NCI-H345 treated with DMSO at 0.1 percent for 48 hours (cell line): ENCODE data around the gene PITX2.

Experiments used
- DNase-seq: peaks from one replicate; lab custom pipeline; 2025; ENCODE audit not compliant: unreplicated experiment; lab: John Stamatoyannopoulos, UW

Gene PITX2

GRCh38 chr4:110624904-110625494 is 2.1 kb upstream of the PITX2 start:
- DNase-seq = no peak

GRCh38 chr4:110624398-110624780 is 1.5 kb upstream of the PITX2 start:
- DNase-seq = no peak

DNA sequence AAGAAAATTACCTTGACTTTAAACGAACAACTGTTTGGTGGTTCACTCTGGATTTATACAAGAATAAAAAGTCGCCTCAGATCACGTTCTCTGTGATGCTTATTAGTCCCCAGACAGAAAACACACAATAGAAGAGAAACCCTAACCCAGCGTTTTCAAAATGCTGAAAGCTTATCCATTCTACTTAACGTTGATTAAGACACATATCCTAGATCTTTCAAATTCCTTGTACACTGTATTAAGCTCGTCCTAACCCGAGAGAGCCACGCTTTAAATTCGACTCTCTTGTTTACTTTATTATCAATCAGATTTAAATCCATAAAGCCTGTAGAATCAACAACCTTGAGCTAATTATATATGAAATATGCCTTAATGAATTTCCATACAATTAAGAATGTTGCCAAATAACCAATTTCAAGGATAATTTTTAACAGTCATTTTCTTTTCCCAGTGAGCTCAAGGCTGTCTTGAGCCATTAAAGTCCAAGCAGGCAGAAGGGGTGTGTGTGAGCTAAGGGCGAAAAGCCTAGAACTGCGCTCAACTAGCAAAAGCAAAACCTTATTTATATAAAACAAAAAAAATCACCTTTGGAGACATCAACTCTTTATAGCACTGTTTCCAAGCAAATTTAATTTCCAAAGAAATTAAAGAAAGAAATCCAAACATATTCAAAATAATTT is 981 bp upstream of the PITX2 start:
- DNase-seq = no peak

GRCh38 chr4:110621839-110622751 is 782 bp downstream of the PITX2 start:
- peak; percentile 20 for DNase-seq

GRCh38 chr4:110621328-110621812 is 1.5 kb downstream of the PITX2 start:
- DNase-seq = no peak

- DNase-seq = no peak
Observed at GRCh38 chr4:110620691-110621327, 2.1 kb downstream of the PITX2 start.

GRCh38 chr4:110620322-110620690 is 2.6 kb downstream of the PITX2 start:
- no peak for DNase-seq

GRCh38 chr4:110619463-110620247 is 3.2 kb downstream of the PITX2 start:
- DNase-seq = no peak

GRCh38 chr4:110618581-110619462 is 4.1 kb downstream of the PITX2 start:
- no peak for DNase-seq

GRCh38 chr4:110617646-110618580 is 5.0 kb downstream of the PITX2 start:
- DNase-seq = no peak

DNA sequence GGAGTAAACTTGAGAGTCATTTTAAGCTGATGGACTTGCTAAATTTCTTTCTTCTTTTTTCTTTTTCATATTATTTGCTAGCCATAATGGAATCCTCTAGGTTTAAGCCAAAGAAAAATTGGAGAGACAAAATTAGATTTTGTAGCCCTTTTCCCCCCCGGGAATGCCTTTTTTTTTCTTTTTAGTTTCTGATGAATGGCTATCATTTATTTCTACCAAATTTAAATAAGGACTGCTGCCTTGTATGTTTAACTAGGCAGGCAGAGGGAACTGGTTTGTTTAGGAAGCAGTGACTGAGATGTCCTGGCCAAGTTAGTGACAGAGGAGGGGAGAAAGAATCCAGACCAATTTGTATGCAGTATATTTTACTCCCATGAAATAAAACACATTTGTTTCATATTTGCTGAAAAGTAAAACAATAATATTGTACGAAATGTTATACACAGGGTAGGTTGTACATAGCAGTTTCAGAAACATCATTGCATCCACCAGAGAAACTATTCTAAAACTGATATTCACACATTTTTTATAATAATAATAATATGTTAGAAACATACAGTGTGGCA is 5.7 kb downstream of the PITX2 start:
- no peak for DNase-seq

DNA sequence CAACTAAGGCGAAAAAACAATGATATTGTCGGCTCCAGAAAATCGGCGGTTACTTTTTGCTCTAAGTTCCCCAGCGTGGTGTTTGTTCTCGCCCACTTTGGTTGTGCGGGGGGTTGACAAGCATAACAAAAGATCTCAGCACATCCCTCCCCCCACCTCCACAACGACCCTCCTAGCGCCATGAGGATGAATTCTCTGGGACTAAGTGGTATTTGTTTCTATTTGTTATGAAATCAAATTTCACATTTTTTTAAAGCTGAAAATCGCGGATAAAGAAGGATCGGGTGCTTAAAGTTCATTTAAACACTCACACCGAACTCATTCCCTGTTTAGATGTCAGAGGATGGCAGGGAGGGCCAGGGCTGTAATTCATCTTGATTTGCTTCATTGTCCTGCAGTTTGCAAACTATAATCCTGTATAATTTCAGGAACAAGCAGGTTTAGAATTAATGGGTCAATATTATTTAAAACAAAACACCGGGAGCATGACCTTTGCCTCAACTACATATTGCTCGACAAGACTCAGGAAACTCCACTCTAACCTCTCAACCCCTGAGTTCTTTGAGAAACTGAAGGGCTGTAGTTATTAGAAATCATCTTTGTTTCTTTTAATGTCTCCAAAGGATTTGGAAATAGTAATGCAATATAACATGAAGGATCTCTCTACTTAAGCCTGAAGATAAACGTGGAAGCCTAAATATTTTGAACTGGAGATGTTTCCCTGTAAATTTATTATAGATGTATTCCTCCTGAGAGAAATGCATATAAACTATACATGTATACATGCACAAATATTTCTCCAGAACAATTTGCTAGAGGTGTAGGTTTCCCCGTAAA is 6.4 kb downstream of the PITX2 start:
- DNase-seq = no peak

DNA sequence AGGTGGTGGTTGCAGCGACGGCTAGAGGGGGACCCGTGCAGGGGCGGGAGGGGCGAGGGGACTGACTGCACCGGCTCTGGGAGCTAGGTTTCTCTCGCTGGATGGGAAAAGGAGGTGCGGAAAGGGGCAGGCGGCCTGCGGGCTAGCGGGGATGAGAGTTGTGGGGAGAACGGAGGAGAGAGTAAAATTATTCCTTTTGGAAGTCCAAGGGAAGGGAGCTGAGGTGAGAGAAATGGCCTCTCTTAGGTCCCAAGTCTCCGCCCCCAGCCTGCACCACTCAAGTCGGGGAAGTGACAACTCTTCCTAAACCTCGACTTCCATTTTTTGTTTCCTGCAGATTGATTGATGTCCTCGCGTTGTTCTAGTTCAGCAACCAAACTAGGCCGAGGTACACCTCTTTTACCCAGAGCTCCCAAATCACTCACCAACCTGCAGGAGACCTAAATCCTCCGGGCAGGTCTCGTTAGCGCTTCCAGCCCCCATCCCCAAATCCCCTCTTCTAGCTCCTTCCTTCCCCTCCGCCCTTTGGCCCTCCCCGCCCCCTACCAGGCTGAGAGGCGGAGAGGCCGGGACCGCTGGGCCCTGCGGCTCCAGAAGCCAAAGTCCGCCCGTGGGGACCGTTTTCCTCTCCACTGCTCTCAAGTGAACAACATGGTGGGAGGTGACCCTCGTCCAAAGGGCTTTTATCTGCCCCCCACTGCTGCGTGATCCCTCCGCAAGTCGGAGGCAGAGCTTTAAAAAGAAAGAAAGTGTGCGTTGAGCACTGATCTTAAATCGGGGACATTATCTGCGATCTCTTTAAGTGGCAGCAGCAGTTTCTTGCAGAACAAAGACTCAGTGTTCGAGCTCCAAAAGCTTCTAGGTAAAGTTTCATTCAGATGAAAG is 7.3 kb downstream of the PITX2 start:
- no peak for DNase-seq

DNA sequence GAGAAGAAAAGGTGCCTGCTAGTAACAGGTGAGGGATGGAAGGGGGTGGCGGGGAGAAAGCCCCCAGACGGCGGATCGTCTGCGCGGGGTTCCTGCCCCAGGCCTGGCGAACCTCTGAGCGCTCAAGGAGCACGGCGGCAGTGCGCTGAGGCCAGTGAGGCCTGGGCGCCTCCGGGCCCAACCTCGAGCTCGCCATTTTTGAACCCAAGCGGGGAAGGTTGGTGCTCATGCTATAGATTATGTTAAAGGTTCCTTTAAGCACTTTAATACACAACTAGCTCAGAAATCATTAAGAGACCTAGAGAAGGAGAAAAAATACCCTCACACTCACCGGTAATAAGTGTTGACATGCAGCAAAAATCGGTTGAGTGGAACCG is 7.9 kb downstream of the PITX2 start:
- no peak for DNase-seq

DNA sequence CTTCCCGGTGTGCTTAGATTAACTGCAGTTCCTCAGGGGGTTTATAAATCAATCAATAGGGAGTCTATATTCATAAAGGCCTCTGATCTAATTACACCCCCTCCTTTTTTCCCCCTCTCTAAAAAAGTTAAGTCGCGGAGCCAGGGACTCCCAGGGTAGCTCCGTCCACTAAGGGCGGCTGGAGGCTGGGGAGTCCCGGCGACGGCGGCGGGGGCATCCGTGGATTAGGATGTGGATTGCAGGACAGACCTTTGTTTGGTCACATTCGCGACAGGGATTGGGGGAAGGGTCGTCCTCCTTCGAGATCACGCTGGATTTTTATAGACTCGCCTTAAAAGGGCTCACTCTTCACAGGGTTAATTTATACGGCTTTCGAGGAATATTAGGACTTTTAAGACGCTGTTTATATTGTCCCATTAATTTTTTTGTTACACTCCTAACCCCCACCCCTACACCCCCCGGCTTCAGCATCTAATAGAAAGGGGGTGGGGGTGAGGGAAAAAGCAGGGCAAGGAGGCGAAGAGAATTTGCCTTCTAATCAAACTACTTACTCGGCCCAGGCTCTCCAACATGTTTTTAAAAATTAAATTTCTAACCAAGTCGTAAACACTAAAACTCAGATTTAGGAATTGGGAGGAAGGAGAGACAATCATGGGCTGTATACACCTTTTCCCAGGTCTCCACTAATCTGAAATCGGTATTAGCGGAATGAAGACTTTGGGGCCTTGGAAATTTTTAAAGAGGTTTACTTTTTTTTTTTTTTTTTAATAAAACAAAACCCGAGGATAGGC is 8.5 kb downstream of the PITX2 start:
- DNase-seq = no peak

DNA sequence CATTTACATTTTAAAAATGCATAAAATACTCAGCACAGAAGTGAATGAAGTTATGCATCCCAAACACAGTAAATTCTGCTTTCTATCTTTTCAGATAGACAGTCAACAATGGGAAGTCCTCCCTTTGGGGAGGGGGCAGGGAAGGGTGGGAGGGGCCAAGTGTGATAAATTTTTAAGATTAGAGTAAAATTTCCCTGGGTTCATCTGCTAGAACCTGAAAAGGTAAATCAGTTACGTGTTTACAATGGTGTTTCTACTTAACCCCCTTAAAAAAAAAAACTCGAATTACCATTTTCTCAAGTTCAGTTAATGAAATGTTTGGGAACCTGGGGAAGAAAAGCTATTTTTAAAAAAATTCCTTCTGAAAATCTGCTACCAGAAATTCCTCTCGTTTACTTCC is 9.1 kb downstream of the PITX2 start:
- DNase-seq = no peak
